Karpas-422 (cell line): Measurements from ENCODE around the gene TMX4. TPM values are rescaled to one million over a fixed set of nuclear protein-coding genes. Genes with fewer than 3 reads are reported as not detected.

Source experiments
- DNase-seq: peaks from one replicate; pipeline ENCODE4 v3.0.0-alpha.2; 2015
- H2AFZ ChIP-seq: fragments of 200-600 bp; sonication (generic); 2 replicates; pipeline ENCODE4 v1.6.1; 2014; ENCODE audit warnings: antibody characterized with exemption, low read length, mixed read lengths
- H3K27ac ChIP-seq: fragments of 200-600 bp; sonication (generic); 2 replicates; pipeline ENCODE4 v1.5.1; 2014; ENCODE audit warnings: mild to moderate bottlenecking, low read length, moderate library complexity
- H3K27me3 ChIP-seq: fragments of 200-600 bp; sonication (generic); 2 replicates; pipeline ENCODE4 v1.6.1; 2014; ENCODE audit warnings: low read length, mixed read lengths
- H3K36me3 ChIP-seq: fragments of 200-600 bp; sonication (generic); 2 replicates; pipeline ENCODE4 v1.6.1; 2014; ENCODE audit warnings: low read length, mixed read lengths; ENCODE audit not compliant: insufficient read depth
- H3K4me1 ChIP-seq: fragments of 200-600 bp; sonication (generic); 2 replicates; pipeline ENCODE4 v1.6.1; 2014; ENCODE audit warnings: mild to moderate bottlenecking, low read length, mixed read lengths
- H3K4me2 ChIP-seq: fragments of 200-600 bp; sonication (generic); 2 replicates; pipeline ENCODE4 v1.6.1; 2014; ENCODE audit warnings: low read length, low read depth, mild to moderate bottlenecking; ENCODE audit not compliant: poor library complexity, severe bottlenecking
- H3K4me3 ChIP-seq: fragments of 200-600 bp; sonication (generic); 2 replicates; pipeline ENCODE4 v1.5.1; 2014; ENCODE audit warnings: mild to moderate bottlenecking, antibody characterized with exemption, low read length, mixed read lengths
- H3K79me2 ChIP-seq: fragments of 200-600 bp; sonication (generic); 2 replicates; pipeline ENCODE4 v1.6.1; 2014; ENCODE audit warnings: mild to moderate bottlenecking, low read length, mixed read lengths
- H3K9ac ChIP-seq: fragments of 200-600 bp; sonication (generic); 2 replicates; pipeline ENCODE4 v1.6.0; 2014; ENCODE audit warnings: low read length
- H3K9me2 ChIP-seq: fragments of 200-600 bp; sonication (generic), shearing (Covaris generic); replicated peaks from 2 replicates; pipeline ENCODE4 v1.6.0; 2014; ENCODE audit warnings: mild to moderate bottlenecking, low read length, moderate library complexity; ENCODE audit not compliant: insufficient read depth
- H3K9me3 ChIP-seq: fragments of 300-700, 200-600 bp; sonication (generic); 2 replicates; pipeline ENCODE4 v1.6.1; 2014; ENCODE audit warnings: low read length, mixed read lengths
- H4K20me1 ChIP-seq: fragments of 200-600 bp; sonication (generic); 2 replicates; pipeline ENCODE4 v1.6.1; 2014; ENCODE audit warnings: mild to moderate bottlenecking, antibody characterized with exemption, low read length, low read depth; ENCODE audit not compliant: insufficient read depth
- total RNA-seq: library from RNA; depleted of rRNA; stranded (reverse); fragments of >200 nt; shearing (Covaris generic); gene quantifications from 2 replicates; pipeline ENCODE4 v1.2.3, GENCODE V29; 2014; ENCODE audit warnings: low replicate concordance

TMX4 gene
- total RNA-seq, 1 experiment from 2014 or later, result 10.1 TPM

GRCh38 chr20:7993238-7993637 lies 26.3 kb downstream of the TMX4 start:
- H3K36me3 ChIP-seq, result peaks cover 26% of the 10 kb centered on the region
- no peak overlapping the region for H3K27ac ChIP-seq
- no peak overlapping the region for H3K9ac ChIP-seq
- no peaks in the 10 kb centered on the region for H4K20me1 ChIP-seq
- no peak overlapping the region for H3K4me3 ChIP-seq
- H3K27me3 ChIP-seq, result no peaks in the 10 kb centered on the region
- H3K9me3 ChIP-seq, result no peaks in the 10 kb centered on the region; the same call in 1 of the 2 replicates
- no peak for DNase-seq
- no peaks in the 10 kb centered on the region for H3K9me2 ChIP-seq
- no peak overlapping the region for H2AFZ ChIP-seq
- no peak overlapping the region for H3K4me2 ChIP-seq
- no peaks in the 10 kb centered on the region for H3K4me1 ChIP-seq
- H3K79me2 ChIP-seq, result no peaks in the 10 kb centered on the region

- H3K4me2 ChIP-seq, result no peak overlapping the region
- H3K9me2 ChIP-seq, result no peaks in the 10 kb centered on the region
- H3K79me2 ChIP-seq, result no peaks in the 10 kb centered on the region
- no peaks in the 10 kb centered on the region for H3K4me1 ChIP-seq
- no peak overlapping the region for H2AFZ ChIP-seq
- no peaks in the 10 kb centered on the region for H3K9me3 ChIP-seq
- no peak overlapping the region for H3K9ac ChIP-seq
- no peak for DNase-seq
- H3K27me3 ChIP-seq, result no peaks in the 10 kb centered on the region
- peaks cover 18% of the 10 kb centered on the region; the same call in 1 of the 2 replicates for H3K36me3 ChIP-seq
- no peak overlapping the region for H3K27ac ChIP-seq
- H4K20me1 ChIP-seq, result no peaks in the 10 kb centered on the region
- no peak overlapping the region for H3K4me3 ChIP-seq
These were observed 29.2 kb downstream of the TMX4 start for GRCh38 chr20:7990385-7990784.

- no peak overlapping the region for H3K4me2 ChIP-seq
These were observed 30.2 kb downstream of the TMX4 start for GRCh38 chr20:7989379-7989778.

GRCh38 chr20:7985916-7986315 lies 33.6 kb downstream of the TMX4 start:
- Histone ChIP-seq H4K20me1 (no peaks in the 10 kb centered on the region), H3K36me3 (no peaks in the 10 kb centered on the region), H3K27ac (no peak overlapping the region), H3K4me1 (no peaks in the 10 kb centered on the region), H3K79me2 (no peaks in the 10 kb centered on the region), H3K27me3 (no peaks in the 10 kb centered on the region), H3K9me3 (no peaks in the 10 kb centered on the region), H3K9me2 (no peaks in the 10 kb centered on the region), H3K4me3 (no peak overlapping the region), H2AFZ (no peak overlapping the region), H3K9ac (no peak overlapping the region), H3K4me2 (no peak overlapping the region)
- DNase-seq, result no peak

More at GRCh38 chr20:7989379-7989778, 30.2 kb downstream of the TMX4 start:
- H3K4me1 ChIP-seq, result no peaks in the 10 kb centered on the region
- no peak overlapping the region for H3K27ac ChIP-seq
- DNase-seq, result no peak
- no peaks in the 10 kb centered on the region for H3K27me3 ChIP-seq
- no peaks in the 10 kb centered on the region for H3K9me2 ChIP-seq
- H3K79me2 ChIP-seq, result no peaks in the 10 kb centered on the region
- H2AFZ ChIP-seq, result no peak overlapping the region
- no peak overlapping the region for H3K9ac ChIP-seq
- no peaks in the 10 kb centered on the region for H3K9me3 ChIP-seq
- H3K36me3 ChIP-seq, result peaks cover 13% of the 10 kb centered on the region; the same call in 1 of the 2 replicates
- H4K20me1 ChIP-seq, result no peaks in the 10 kb centered on the region
- H3K4me3 ChIP-seq, result no peak overlapping the region

- H3K36me3 ChIP-seq, result no peaks in the 10 kb centered on the region
- no peaks in the 10 kb centered on the region for H3K9me3 ChIP-seq
- no peak overlapping the region for H3K27ac ChIP-seq
- no peak overlapping the region for H2AFZ ChIP-seq
- no peaks in the 10 kb centered on the region for H3K9me2 ChIP-seq
- H3K79me2 ChIP-seq, result no peaks in the 10 kb centered on the region
- no peaks in the 10 kb centered on the region for H3K27me3 ChIP-seq
- no peak for DNase-seq
- no peak overlapping the region for H3K9ac ChIP-seq
- no peaks in the 10 kb centered on the region for H4K20me1 ChIP-seq
- H3K4me1 ChIP-seq, result no peaks in the 10 kb centered on the region
- no peak overlapping the region for H3K4me2 ChIP-seq
- H3K4me3 ChIP-seq, result no peak overlapping the region
These were observed 35.4 kb downstream of the TMX4 start for GRCh38 chr20:7984192-7984591.

- Histone ChIP-seq H3K9ac (no peak overlapping the region), H3K4me1 (no peaks in the 10 kb centered on the region), H2AFZ (no peak overlapping the region), H3K27ac (no peak overlapping the region), H4K20me1 (no peaks in the 10 kb centered on the region), H3K36me3 (no peaks in the 10 kb centered on the region), H3K9me2 (no peaks in the 10 kb centered on the region), H3K27me3 (no peaks in the 10 kb centered on the region), H3K79me2 (no peaks in the 10 kb centered on the region), H3K4me2 (no peak overlapping the region), H3K9me3 (no peaks in the 10 kb centered on the region), H3K4me3 (no peak overlapping the region)
- no peak for DNase-seq
These were observed 38.2 kb downstream of the TMX4 start for GRCh38 chr20:7981374-7981773.

- no peaks in the 10 kb centered on the region for H3K27me3 ChIP-seq
- H3K9ac ChIP-seq, result no peak overlapping the region
- H3K36me3 ChIP-seq, result no peaks in the 10 kb centered on the region
- no peak overlapping the region for H3K4me2 ChIP-seq
- peak; percentile 59 for DNase-seq
- no peaks in the 10 kb centered on the region for H4K20me1 ChIP-seq
- H3K79me2 ChIP-seq, result no peaks in the 10 kb centered on the region
- H3K4me3 ChIP-seq, result no peak overlapping the region
- H3K4me1 ChIP-seq, result no peaks in the 10 kb centered on the region
- no peaks in the 10 kb centered on the region for H3K9me2 ChIP-seq
- no peaks in the 10 kb centered on the region for H3K9me3 ChIP-seq
- no peak overlapping the region for H3K27ac ChIP-seq
- no peak overlapping the region for H2AFZ ChIP-seq
These were observed 39.1 kb downstream of the TMX4 start for GRCh38 chr20:7980332-7981046.

GRCh38 chr20:7977709-7978108 lies 41.9 kb downstream of the TMX4 start:
- Histone ChIP-seq H3K4me3 (no peak overlapping the region), H3K4me2 (no peak overlapping the region), H3K9me2 (no peaks in the 10 kb centered on the region), H3K4me1 (no peaks in the 10 kb centered on the region), H3K27ac (no peak overlapping the region), H3K36me3 (no peaks in the 10 kb centered on the region), H2AFZ (no peak overlapping the region), H3K79me2 (no peaks in the 10 kb centered on the region), H4K20me1 (no peaks in the 10 kb centered on the region), H3K9ac (no peak overlapping the region), H3K27me3 (no peaks in the 10 kb centered on the region), H3K9me3 (no peaks in the 10 kb centered on the region)
- DNase-seq, result no peak
